ENCODE measurements around the gene OR5T3.
"Not testable (repeated sequence)": the region's sequence is repeated elsewhere in the genome, so short reads cannot be mapped to it uniquely, and the experiment has no call there.

The OR5T3 gene

GRCh38 chr11:56251954-56252353 is at the start of gene OR5T3:
Gene OR5T3 (plus strand): TSS chr11:56252254. CDS start chr11:56252254, 0 bp downstream.
- no peak for TF ChIP-seq CTCF (conservative IDR thresholded peaks at IDR 0.05; ENCODE audit: control insufficient read depth, insufficient read depth, low read depth, low read length)
- H3K4me3 ChIP-seq (ENCODE audit: control insufficient read depth, low read depth, low read length): no peak within 1 kb of the TSS
- no peak for DNase-seq (ENCODE audit: low read depth)

DNA sequence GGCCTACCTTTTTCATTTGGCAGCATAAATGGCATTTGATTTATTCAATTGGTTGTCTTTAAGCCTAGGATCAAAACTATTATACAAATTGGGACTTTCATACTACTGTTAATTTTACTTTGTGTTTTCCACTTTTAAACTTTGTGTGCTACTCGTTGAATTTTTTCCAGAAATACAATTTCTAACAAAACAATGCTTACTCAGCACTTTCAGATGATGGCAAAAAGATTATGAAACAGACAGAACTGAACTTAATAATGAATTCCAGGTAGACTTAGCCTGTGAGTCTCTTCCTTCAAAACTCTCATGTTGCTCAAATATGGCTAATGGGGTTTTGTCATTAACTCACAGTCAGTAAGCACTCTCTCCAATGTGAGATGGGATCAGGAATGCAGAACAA is 44.3 kb upstream of the OR5T3 start:
- DNase-seq (ENCODE audit: low read depth): no peak
- H3K4me3 ChIP-seq (ENCODE audit: control insufficient read depth, low read depth, low read length): no peak overlapping the region
- TF ChIP-seq CTCF (conservative IDR thresholded peaks at IDR 0.05; ENCODE audit: control insufficient read depth, insufficient read depth, low read depth, low read length): no peak

- TF ChIP-seq CTCF (conservative IDR thresholded peaks at IDR 0.05; ENCODE audit: control insufficient read depth, insufficient read depth, low read depth, low read length): no peak
- H3K4me3 ChIP-seq (ENCODE audit: control insufficient read depth, low read depth, low read length): no peak overlapping the region
- no peak for DNase-seq (ENCODE audit: low read depth)
These were observed 37.5 kb upstream of the OR5T3 start for GRCh38 chr11:56214537-56214936.

GRCh38 chr11:56219735-56220134 is 32.3 kb upstream of the OR5T3 start:
- not testable (repeated sequence) for H3K4me3 ChIP-seq (ENCODE audit: control insufficient read depth, low read depth, low read length); DNase-seq (ENCODE audit: low read depth)

- no peak for DNase-seq (ENCODE audit: low read depth)
- H3K4me3 ChIP-seq (ENCODE audit: control insufficient read depth, low read depth, low read length): no peak within 1 kb of the TSS
- TF ChIP-seq CTCF (conservative IDR thresholded peaks at IDR 0.05; ENCODE audit: control insufficient read depth, insufficient read depth, low read depth, low read length): no peak
These were observed 17.9 kb upstream of the OR5T3 start, which contains the start of gene OR5T2 for GRCh38 chr11:56234155-56234554. Gene OR5T2 (minus strand): TSS chr11:56234255. CDS start chr11:56233062, 1,193 bp downstream.

DNA sequence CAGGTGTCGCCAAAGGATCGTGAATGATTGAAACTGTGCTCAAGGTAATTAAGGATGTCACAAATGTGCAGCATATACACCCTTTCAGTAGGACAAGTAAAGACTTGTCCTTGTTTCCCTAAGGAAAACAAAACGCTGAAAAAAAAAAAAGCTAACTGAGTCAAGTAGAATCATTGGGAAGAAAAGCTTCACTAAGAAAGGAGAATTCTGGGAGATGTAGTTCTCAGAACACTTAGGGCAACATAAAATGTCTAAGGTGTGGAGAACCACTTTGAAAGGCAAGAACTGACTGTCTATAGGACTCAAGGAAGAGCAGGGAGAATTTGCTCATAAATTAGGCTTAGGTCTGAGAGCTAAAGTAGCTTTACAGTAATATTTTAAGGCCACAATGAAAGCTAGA is 19.0 kb downstream of the OR5T3 start:
- DNase-seq (ENCODE audit: low read depth): no peak
- no peak overlapping the region for H3K4me3 ChIP-seq (ENCODE audit: control insufficient read depth, low read depth, low read length)
- no peak for TF ChIP-seq CTCF (conservative IDR thresholded peaks at IDR 0.05; ENCODE audit: control insufficient read depth, insufficient read depth, low read depth, low read length)

DNA sequence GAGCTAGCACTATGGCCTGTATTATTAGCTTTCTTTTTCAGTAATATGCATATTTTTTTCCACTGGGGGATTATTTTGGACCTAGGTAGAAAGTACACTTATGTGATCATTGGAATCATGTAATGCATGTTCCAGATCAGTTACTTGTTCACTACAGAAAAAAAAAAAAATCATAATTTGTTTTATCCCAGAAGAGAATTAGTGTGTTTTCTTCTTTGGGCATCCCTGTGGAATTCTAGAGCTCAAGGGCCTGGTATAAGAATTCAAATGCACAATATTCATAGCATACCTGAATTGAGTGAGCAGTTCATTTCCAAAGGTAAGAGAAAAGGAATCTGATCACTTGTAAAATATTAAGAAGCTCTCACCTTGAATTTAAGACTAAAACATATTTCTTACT is 21.8 kb downstream of the OR5T3 start, which contains the start of gene OR5T1:
OR5T1 (plus strand) TSS at position 301 of the 400 bp plus-strand sequence. CDS start 1,485 bp downstream, outside the sequence.
- no peak for DNase-seq (ENCODE audit: low read depth)
- no peak for TF ChIP-seq CTCF (conservative IDR thresholded peaks at IDR 0.05; ENCODE audit: control insufficient read depth, insufficient read depth, low read depth, low read length)
- H3K4me3 ChIP-seq (ENCODE audit: control insufficient read depth, low read depth, low read length): no peak within 1 kb of the TSS
